Heart right ventricle (tissue), 16 donors: Measurements from ENCODE around the gene PNMA6F. TPM values are rescaled to one million over a fixed set of nuclear protein-coding genes. Genes with fewer than 3 reads are reported as not detected.

Source experiments
- ATAC-seq, 8 donors: fragments of 200-7000 bp; cut with Tn5 transposase; one replicate each; pipeline ENCODE4 v1.9.1; 2020; ENCODE audit warnings: mild to moderate bottlenecking in 8 of 8, moderate library complexity in 8 of 8, moderate number of reproducible peaks in 1 of 8
- DNase-seq, 2 donors: peaks; one replicate each; pipeline ENCODE4 v3.0.0-alpha.2; 2020
- H3K27ac ChIP-seq, 10 donors: fragments of 200-600 bp; sonication (generic) in 2 of 10; one replicate each; pipeline versions ENCODE4 v1.5.0 to v1.8.0; 2020 to 2022; ENCODE audit warnings: mild to moderate bottlenecking in 3 of 10
- H3K27me3 ChIP-seq, 7 donors: fragments of 200-600 bp; one replicate each; pipeline ENCODE4 v1.8.0; 2021 to 2022; ENCODE audit warnings: mild to moderate bottlenecking in 2 of 7
- H3K36me3 ChIP-seq, 9 donors: fragments of 200-600 bp; sonication (generic) in 1 of 9; one replicate each; pipeline versions ENCODE4 v1.5.0 to v1.8.0; 2020 to 2022; ENCODE audit warnings: mild to moderate bottlenecking in 2 of 9
- H3K4me1 ChIP-seq, 9 donors: fragments of 200-600 bp; sonication (generic) in 1 of 9; one replicate each; pipeline versions ENCODE4 v1.5.0 to v1.8.0; 2020 to 2022; ENCODE audit warnings: mild to moderate bottlenecking in 4 of 9
- H3K4me3 ChIP-seq, 10 donors: fragments of 200-600 bp; sonication (generic) in 2 of 10; one replicate each; pipeline versions ENCODE4 v1.5.0 to v1.8.0; 2020 to 2022; ENCODE audit warnings: mild to moderate bottlenecking in 7 of 10, moderate library complexity in 2 of 10
- H3K9me3 ChIP-seq, 11 donors: fragments of 200-600 bp in 10 of 11; sonication (generic) in 2 of 11; one replicate each; pipeline versions ENCODE4 v1.5.0 to v1.8.0; 2013 to 2022; ENCODE audit warnings: mild to moderate bottlenecking in 2 of 11, control low read depth in 1 of 11, moderate library complexity in 1 of 11
- WGBS, 2 donors: extraction: QIAGEN DNeasy Blood & Tissue Kit; methylation state at CpG; one replicate each; pipeline ENCODE4 v1.1.7; 2013; ENCODE audit warnings: inconsistent platforms in 1 of 2; 5-methylcytosine and 5-hydroxymethylcytosine counted together
- intact Hi-C, 10 donors: fragments of 100-400 bp; cut with DNase I; formaldehyde crosslinking; loops; one replicate each; pipeline versions ENCODE4 v1.11.1 to v1.14.2; 2022
- polyA plus RNA-seq, 2 donors: library from polyadenylated mRNA; stranded (reverse); fragments of 200-250 nt; gene quantifications; one replicate each; pipeline ENCODE4 v1.2.3, GENCODE V29; 2013
- total RNA-seq, 10 donors: library from RNA; stranded (reverse); fragmentation: NEBNext Ultra II Directional in 3 of 10; extraction: Animal tissue kit (Norgen Biotek cat#: 25700) in 3 of 10; gene quantifications; one replicate each; pipeline versions ENCODE4 v1.2.1 to v1.2.4, GENCODE V29; 2021 to 2023
- TF ChIP-seq, protein P1 (sequence below), 9 donors: fragments of 200-600 bp; sonication (generic) in 2 of 9; IDR thresholded peaks; one replicate each; pipeline versions ENCODE4 v1.5.0 to v1.8.0; 2021 to 2022; ENCODE audit warnings: antibody characterized with exemption in 9 of 9, mild to moderate bottlenecking in 5 of 9, moderate library complexity in 1 of 9
- donor health status: Arrhythmogenic right ventricular cardiomyopathy.
- donor health status: ischemic (EF 13 %, LVEDD 7.1; RV severe dilation, severe dysfunction).
- donor health status: healthy with polysubstance abuse.
- donor health status: DM: no; HTN: yes; CAD: no.
- donor health status: DM: no; HTN: no; CAD: no.
- donor health status: ischemic (EF 25% LVEDD 6.9; RV normal size, moderate dysfunction).
- donor health status: ischemic (EF 25% LVEDD 5.7; RV mildly dilated, moderate dysfunction).
- donor health status: healthy.
- donor health status: DM: yes; HTN: yes; CAD: no.
- donor health status: Ischemic cardiomyopathy.
- donor health status: ischemic (EF 35%, LVEDD 5.7; RV mildly dilated, moderate dysfunction).
- donor health status: nonischemic (EF 11% LVEDD 7.7; RV severe dilation, severe dysfunction).
- donor health status: DM: yes; HTN: yes; CAD: no.
- donor health status: PGD.
- donor health status: ischemic (EF 29% LVEDD 5.4; RV normal size, mild dysfunction).
- donor health status: nonischemic (EF 23%, LVEDD 6.1; RV moderate dilation, normal function).

PNMA6F gene
- total and polyA plus RNA-seq, 12 donors = not detected

GRCh38 chrX:153319295-153320046 lies 2.1 kb downstream of the PNMA6F start:
- no peak overlapping the region for H3K4me3 ChIP-seq
- WGBS, 2 donors = 79 to 82% methylated on average over 27 to 33 of the region's 33 CpGs
- peaks cover 0 to 33% (median 0%) of the 10 kb centered on the region in 7 donors for H3K27me3 ChIP-seq
- ATAC-seq = no peak
- H3K36me3 ChIP-seq = no peaks in the 10 kb centered on the region
- intact Hi-C loops = loop anchor here in 1 of 10 donors (10.0 kb wide), 2 partner anchors 65 to 155 kb away; no protein-coding TSS in a partner anchor
- no peaks in the 10 kb centered on the region for H3K4me1 ChIP-seq
- TF ChIP-seq, protein P1, sequence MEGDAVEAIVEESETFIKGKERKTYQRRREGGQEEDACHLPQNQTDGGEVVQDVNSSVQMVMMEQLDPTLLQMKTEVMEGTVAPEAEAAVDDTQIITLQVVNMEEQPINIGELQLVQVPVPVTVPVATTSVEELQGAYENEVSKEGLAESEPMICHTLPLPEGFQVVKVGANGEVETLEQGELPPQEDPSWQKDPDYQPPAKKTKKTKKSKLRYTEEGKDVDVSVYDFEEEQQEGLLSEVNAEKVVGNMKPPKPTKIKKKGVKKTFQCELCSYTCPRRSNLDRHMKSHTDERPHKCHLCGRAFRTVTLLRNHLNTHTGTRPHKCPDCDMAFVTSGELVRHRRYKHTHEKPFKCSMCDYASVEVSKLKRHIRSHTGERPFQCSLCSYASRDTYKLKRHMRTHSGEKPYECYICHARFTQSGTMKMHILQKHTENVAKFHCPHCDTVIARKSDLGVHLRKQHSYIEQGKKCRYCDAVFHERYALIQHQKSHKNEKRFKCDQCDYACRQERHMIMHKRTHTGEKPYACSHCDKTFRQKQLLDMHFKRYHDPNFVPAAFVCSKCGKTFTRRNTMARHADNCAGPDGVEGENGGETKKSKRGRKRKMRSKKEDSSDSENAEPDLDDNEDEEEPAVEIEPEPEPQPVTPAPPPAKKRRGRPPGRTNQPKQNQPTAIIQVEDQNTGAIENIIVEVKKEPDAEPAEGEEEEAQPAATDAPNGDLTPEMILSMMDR (IDR thresholded peaks at IDR 0.05) = no peak
- peaks cover 0 to 9% (median 0%) of the 10 kb centered on the region in 11 donors for H3K9me3 ChIP-seq
- H3K27ac ChIP-seq = no peak overlapping the region
- no peak for DNase-seq

GRCh38 chrX:153318811-153319210 lies 2.8 kb downstream of the PNMA6F start:
- Histone ChIP-seq H3K36me3 (no peaks in the 10 kb centered on the region), H3K9me3 (peaks cover 0 to 9% (median 0%) of the 10 kb centered on the region in 11 donors), H3K27me3 (peaks cover 0 to 26% (median 0%) of the 10 kb centered on the region in 7 donors), H3K27ac (no peak overlapping the region), H3K4me3 (no peak overlapping the region), H3K4me1 (no peaks in the 10 kb centered on the region)
- DNase-seq = no peak
- WGBS, 2 donors = 79 to 80% methylated on average over 2 to 7 of the region's 7 CpGs
- intact Hi-C loops = no loop called here
- ATAC-seq = no peak
- TF ChIP-seq, protein P1 (IDR thresholded peaks at IDR 0.05) = no peak

DNA sequence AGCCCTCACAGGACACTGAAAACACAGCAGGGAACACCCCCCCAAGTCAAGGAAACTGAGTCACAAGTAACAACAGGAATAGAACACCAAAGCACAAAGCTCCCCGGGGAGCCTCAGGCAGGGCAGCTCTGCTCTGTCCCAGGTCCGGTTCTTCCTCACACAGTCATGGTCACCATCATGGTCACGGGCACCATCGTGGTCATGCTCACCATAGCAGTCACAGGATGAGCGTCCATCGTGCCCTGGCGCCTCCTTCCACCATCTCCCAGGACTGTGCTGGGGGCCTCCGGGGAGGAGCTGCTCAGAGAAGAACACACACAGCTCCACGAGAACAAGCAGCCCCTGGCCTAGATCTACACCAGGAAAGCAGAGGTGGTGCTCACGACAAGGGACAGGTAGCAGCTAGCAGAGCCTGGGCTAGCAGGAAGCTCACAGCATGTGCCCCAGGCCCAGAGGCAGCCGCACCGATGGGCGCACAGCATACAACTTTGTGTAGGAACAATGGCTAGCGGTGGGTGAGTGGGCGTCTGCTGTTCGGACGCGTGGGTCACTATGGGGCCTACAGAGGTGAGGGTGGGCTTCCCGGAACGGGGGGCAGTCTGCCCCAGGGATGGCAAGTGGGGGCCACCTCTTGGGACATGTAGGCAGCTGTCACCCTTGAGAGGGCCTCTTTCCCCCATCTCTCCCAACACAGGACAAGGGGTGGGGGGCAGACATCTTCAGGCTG lies 3.4 kb downstream of the PNMA6F start:
- no peaks in the 10 kb centered on the region for H3K36me3 ChIP-seq
- peaks cover 0 to 24% (median 0%) of the 10 kb centered on the region in 7 donors for H3K27me3 ChIP-seq
- WGBS, 2 donors = 94 to 96% methylated on average over 18 to 20 of the region's 20 CpGs
- H3K4me3 ChIP-seq = no peak overlapping the region
- ATAC-seq = no peak
- intact Hi-C loops = no loop called here
- no peak for DNase-seq
- H3K27ac ChIP-seq = no peak overlapping the region
- H3K4me1 ChIP-seq = no peaks in the 10 kb centered on the region
- H3K9me3 ChIP-seq = peaks cover 0 to 5% (median 0%) of the 10 kb centered on the region in 11 donors
- TF ChIP-seq, protein P1 (IDR thresholded peaks at IDR 0.05) = no peak

GRCh38 chrX:153317306-153317705 lies 4.3 kb downstream of the PNMA6F start:
- TF ChIP-seq, protein P1 (IDR thresholded peaks at IDR 0.05) = no peak
- DNase-seq (no peak), ATAC-seq (no peak)
- H3K4me3 ChIP-seq = no peak overlapping the region
- H3K27ac ChIP-seq = no peak overlapping the region
- no peaks in the 10 kb centered on the region for H3K36me3 ChIP-seq
- no peaks in the 10 kb centered on the region for H3K9me3 ChIP-seq
- intact Hi-C loops = no loop called here
- H3K4me1 ChIP-seq = no peaks in the 10 kb centered on the region
- WGBS, 2 donors = 86 to 89% methylated on average over 6 to 8 of the region's 8 CpGs
- H3K27me3 ChIP-seq = peaks cover 0 to 15% (median 0%) of the 10 kb centered on the region in 7 donors
